Epithelial cell of esophagus (primary cell): ENCODE data around the gene GPC5.

Experiments
- DNase-seq: peaks from one replicate; pipeline ENCODE4 v3.0.0; 2010; ENCODE audit warnings: low read depth
- H3K4me3 ChIP-seq: 2 replicates; pipeline ENCODE4 v1.5.1; 2011; ENCODE audit warnings: mild to moderate bottlenecking, low read length, control low read depth
- CTCF ChIP-seq: IDR thresholded peaks from 2 replicates; pipeline ENCODE4 v1.5.1; 2011; ENCODE audit warnings: low read depth, mild to moderate bottlenecking, low read length, control low read depth, inconsistent platforms; ENCODE audit not compliant: insufficient read depth; ENCODE audit errors: missing control alignments

GPC5 gene

GRCh38 chr13:91845612-91846011, 447.2 kb downstream of the GPC5 start:
- no peak for DNase-seq
- no peak for TF ChIP-seq CTCF
- no peak overlapping the region for H3K4me3 ChIP-seq

DNA sequence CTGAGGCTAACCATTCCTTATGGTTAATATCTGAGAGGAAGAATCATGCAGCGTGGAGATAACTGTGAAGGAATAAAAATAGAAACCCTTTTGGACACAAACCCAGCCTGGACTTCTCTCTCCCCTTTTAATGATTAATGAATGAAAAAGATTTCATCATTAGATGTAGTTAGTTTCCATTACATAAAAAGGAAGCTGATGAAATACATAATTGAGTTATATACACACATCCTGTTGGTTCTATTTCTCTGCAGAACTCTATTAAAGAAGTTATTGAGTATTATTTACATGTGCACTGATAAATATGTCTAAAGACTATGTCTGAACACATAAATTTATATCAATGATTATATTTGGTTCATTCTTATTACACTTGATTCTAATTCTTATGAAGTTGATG, 465.3 kb downstream of the GPC5 start:
- H3K4me3 ChIP-seq = no peak overlapping the region
- no peak for DNase-seq
- no peak for TF ChIP-seq CTCF

DNA sequence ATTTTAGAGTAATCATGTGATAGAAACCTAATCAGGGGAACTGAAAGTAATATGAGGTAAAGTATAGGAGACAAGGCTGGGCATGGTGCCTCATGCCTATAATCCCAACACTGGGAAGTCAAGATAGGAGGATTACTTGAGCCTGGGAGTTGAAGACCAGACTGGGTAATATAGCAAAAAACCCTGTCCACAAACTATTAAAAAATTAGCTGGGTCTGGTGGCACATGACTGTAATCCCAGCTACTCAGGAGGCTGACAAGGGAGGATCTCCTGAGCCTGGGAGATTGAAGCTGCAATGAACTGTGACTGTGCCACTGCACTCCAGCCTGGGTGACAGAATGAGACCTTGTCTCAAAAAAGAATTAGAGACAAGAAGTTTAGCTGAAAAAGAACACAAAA, 469.9 kb downstream of the GPC5 start:
- DNase-seq = no peak
- no peak for TF ChIP-seq CTCF
- H3K4me3 ChIP-seq = no peak overlapping the region

DNA sequence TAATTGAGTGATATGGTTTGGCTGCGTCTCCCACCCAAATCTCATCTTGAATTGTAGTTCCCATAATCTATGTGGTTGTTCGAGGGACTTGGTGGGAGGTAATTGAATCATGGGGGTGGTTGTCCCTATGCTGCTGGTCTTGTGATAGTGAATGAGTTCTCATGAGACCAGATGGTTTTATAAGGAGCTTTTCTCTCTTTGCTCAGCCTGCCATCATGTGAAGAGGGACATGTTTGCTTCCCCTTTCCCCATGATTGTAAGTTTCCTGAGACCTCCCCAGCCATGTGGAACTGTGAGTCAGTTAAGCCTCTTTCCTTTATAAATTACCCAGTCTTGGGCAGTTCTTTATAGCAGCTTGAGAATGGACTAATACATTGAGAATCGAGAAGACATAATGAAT, 480.1 kb downstream of the GPC5 start:
- no peak overlapping the region for H3K4me3 ChIP-seq
- TF ChIP-seq CTCF = no peak
- DNase-seq = no peak

DNA sequence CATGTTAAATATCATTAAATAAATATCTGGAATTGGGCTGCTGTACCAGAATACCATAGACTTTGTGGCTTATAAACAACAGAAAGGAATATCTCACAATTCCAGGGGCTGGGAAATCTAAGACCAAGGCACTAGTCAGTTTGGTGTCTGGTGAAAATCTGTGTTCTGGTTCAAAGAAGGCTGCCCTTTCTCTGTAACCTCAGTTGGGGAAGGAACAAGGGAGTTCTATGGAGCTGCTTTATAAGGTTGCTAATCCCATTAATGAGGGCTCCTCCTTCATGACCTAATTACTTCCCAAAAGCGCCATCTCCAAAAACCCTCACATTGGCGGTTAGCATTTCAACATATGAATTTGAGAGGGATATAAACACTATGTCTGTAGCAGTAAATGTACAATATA, 480.9 kb downstream of the GPC5 start:
- no peak for TF ChIP-seq CTCF
- DNase-seq = no peak
- H3K4me3 ChIP-seq = no peak overlapping the region

DNA sequence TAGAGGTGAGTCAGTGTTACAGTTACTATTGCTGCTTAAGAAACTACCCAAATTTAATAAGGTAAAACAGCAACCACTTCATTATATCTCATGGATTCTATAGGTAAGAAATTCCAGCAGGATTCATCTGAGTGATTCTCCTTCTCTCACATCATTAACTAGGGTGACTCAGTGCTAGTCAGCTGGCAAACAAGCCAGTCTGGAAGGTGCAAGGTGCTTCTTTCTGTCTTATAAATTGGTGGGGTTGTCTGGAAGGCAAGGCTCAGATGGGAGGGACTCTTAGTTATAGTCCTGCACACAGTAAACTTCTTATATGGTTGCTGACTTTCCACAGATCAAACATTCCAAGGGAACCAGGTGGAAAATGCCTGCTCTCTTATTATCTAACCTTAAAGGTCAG, 484.5 kb downstream of the GPC5 start:
- no peak overlapping the region for H3K4me3 ChIP-seq
- DNase-seq = peak; percentile 4
- no peak for TF ChIP-seq CTCF

DNA sequence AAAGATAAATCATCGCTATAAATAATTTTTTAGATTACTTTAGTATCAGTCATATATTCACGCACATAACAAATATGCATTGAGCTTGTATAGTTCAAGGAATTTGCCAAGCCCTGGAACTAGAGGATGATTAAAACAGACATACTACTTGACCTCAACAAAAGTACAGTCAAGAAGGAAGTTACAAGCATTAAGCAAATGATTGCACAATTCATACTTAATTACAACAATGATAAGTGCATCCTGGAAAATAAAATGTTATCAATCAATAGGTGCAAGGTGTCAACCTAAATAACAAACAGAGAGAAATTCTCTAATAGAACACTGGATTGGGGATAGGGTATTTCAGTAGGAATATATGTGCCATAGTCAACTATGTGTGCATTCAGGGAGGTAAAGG, 491.2 kb downstream of the GPC5 start:
- TF ChIP-seq CTCF = no peak
- DNase-seq = no peak
- H3K4me3 ChIP-seq = no peak overlapping the region
